WTC11 (cell line): ENCODE data around the gene ZNF273. TPM values are rescaled to one million over a fixed set of nuclear protein-coding genes. Genes with fewer than 3 reads are reported as not detected.

Experiments used
- ATAC-seq: fragments of 200-7000 bp; cut with Tn5 transposase; 2 replicates; pipeline ENCODE4 v1.10.0; 2021; ENCODE audit warnings: mild to moderate bottlenecking, moderate library complexity
- CTCF ChIA-PET: fragments of 300-600 bp; sonication (Branson Sonifier 250); formaldehyde crosslinking; loops from one replicate; lab custom pipeline; 2021; ENCODE audit warnings: antibody characterized with exemption; lab: Charles Lee
- POLR2A ChIA-PET: fragments of 350-600 bp; sonication (Branson Sonifier 250); formaldehyde crosslinking; loops from one replicate; lab custom pipeline; 2021; ENCODE audit warnings: antibody characterized with exemption; lab: Charles Lee
- DNase-seq: peaks from one replicate; pipeline ENCODE4 v3.0.0; 2021; ENCODE audit warnings: low spot score
- H3K27ac Mint-ChIP-seq: 2 replicates; pipeline ENCODE4 v1.8.0; 2021; ENCODE audit warnings: mixed read lengths
- H3K27me3 Mint-ChIP-seq: 2 replicates; pipeline ENCODE4 v1.8.0; 2021; ENCODE audit warnings: low read depth, mild to moderate bottlenecking, moderate library complexity, mixed read lengths
- H3K36me3 Mint-ChIP-seq: 2 replicates; pipeline ENCODE4 v1.8.0; 2021; ENCODE audit warnings: mixed read lengths
- H3K4me1 Mint-ChIP-seq: 2 replicates; pipeline ENCODE4 v1.8.0; 2022; ENCODE audit warnings: mixed read lengths
- H3K4me3 Mint-ChIP-seq: 2 replicates; pipeline ENCODE4 v1.8.0; 2021; ENCODE audit warnings: mild to moderate bottlenecking, moderate library complexity, mixed read lengths
- H3K9me3 Mint-ChIP-seq: 2 replicates; pipeline ENCODE4 v1.8.0; 2021; ENCODE audit warnings: mixed read lengths
- CBFB ChIP-seq: sonication (generic); formaldehyde crosslinking; IDR thresholded peaks from 2 replicates; pipeline ENCODE4 v1.8.1; 2022; ENCODE audit warnings: mild to moderate bottlenecking, low read depth, missing genetic modification reagents
- CREB1 ChIP-seq: sonication (generic); formaldehyde crosslinking; IDR thresholded peaks from 2 replicates; pipeline ENCODE4 v1.8.0; 2023; ENCODE audit warnings: mild to moderate bottlenecking, missing genetic modification reagents
- ETV6 ChIP-seq: sonication (generic); formaldehyde crosslinking; IDR thresholded peaks from 2 replicates; pipeline ENCODE4 v1.8.1; 2022; ENCODE audit warnings: mild to moderate bottlenecking, missing genetic modification reagents
- FOXP1 ChIP-seq: sonication (generic); formaldehyde crosslinking; IDR thresholded peaks from 2 replicates; pipeline ENCODE4 v1.8.0; 2022; ENCODE audit warnings: missing genetic modification reagents, mild to moderate bottlenecking, moderate library complexity, borderline replicate concordance
- IRF2 ChIP-seq: sonication (generic); formaldehyde crosslinking; IDR thresholded peaks from 2 replicates; pipeline ENCODE4 v1.8.0; 2022; ENCODE audit warnings: low read depth, missing genetic modification reagents, borderline replicate concordance
- JUN ChIP-seq: sonication (generic); formaldehyde crosslinking; IDR thresholded peaks from 2 replicates; pipeline ENCODE4 v1.8.0; 2023; ENCODE audit warnings: mild to moderate bottlenecking, missing genetic modification reagents
- NFATC4 ChIP-seq: fragments of 250-450 bp; sonication (Bioruptor Pico); IDR thresholded peaks from 2 replicates; pipeline ENCODE4 v1.9.0; 2021; ENCODE audit warnings: mild to moderate bottlenecking
- NR3C1 ChIP-seq: sonication (generic); formaldehyde crosslinking; conservative IDR thresholded peaks from 2 replicates; pipeline ENCODE4 v1.8.1; 2023; ENCODE audit warnings: low read depth, mild to moderate bottlenecking, missing genetic modification reagents
- PRRX2 ChIP-seq: fragments of 250-450 bp; sonication (Bioruptor Pico); IDR thresholded peaks from 2 replicates; pipeline ENCODE4 v1.8.0; 2021; ENCODE audit warnings: mild to moderate bottlenecking
- RORB ChIP-seq: fragments of 250-450 bp; sonication (Bioruptor Pico); IDR thresholded peaks from 2 replicates; pipeline ENCODE4 v1.9.0; 2021; ENCODE audit warnings: mild to moderate bottlenecking
- TEAD1 ChIP-seq: sonication (generic); formaldehyde crosslinking; IDR thresholded peaks from 2 replicates; pipeline ENCODE4 v1.8.0; 2022; ENCODE audit warnings: mild to moderate bottlenecking, missing genetic modification reagents
- TP53 ChIP-seq: sonication (generic); formaldehyde crosslinking; IDR thresholded peaks from 2 replicates; pipeline ENCODE4 v1.8.1; 2023; ENCODE audit warnings: mild to moderate bottlenecking, missing genetic modification reagents
- ZBTB21 ChIP-seq: sonication (generic); formaldehyde crosslinking; IDR thresholded peaks from 2 replicates; pipeline ENCODE4 v1.8.1; 2023; ENCODE audit warnings: mild to moderate bottlenecking, missing genetic modification reagents, borderline replicate concordance
- ZNF121 ChIP-seq: sonication (generic); formaldehyde crosslinking; IDR thresholded peaks from 2 replicates; pipeline ENCODE4 v1.8.0; 2023; ENCODE audit warnings: missing genetic modification reagents
- ZNF232 ChIP-seq: sonication (generic); formaldehyde crosslinking; IDR thresholded peaks from 2 replicates; pipeline ENCODE4 v1.8.0; 2022; ENCODE audit warnings: mild to moderate bottlenecking, missing genetic modification reagents
- ZNF671 ChIP-seq: fragments of 250-450 bp; sonication (Bioruptor Pico); IDR thresholded peaks from 2 replicates; pipeline ENCODE4 v1.8.0; 2021; ENCODE audit warnings: mild to moderate bottlenecking
- total RNA-seq: library from RNA; stranded (reverse); gene quantifications from 3 replicates; pipeline ENCODE4 v1.2.3, GENCODE V29; 2021
- TF ChIP-seq, protein P1 (sequence below): fragments of 250-450 bp; sonication (Bioruptor Pico); IDR thresholded peaks from 2 replicates; pipeline ENCODE4 v2.1.2; 2022; ENCODE audit warnings: mild to moderate bottlenecking, moderate library complexity
- TF ChIP-seq, protein P2 (sequence below): fragments of 250-450 bp; sonication (Bioruptor Pico); IDR thresholded peaks from 2 replicates; pipeline ENCODE4 v1.8.0; 2021; ENCODE audit warnings: mild to moderate bottlenecking
- TF ChIP-seq, protein P3 (sequence below): fragments of 250-450 bp; sonication (Bioruptor Pico); IDR thresholded peaks from 2 replicates; pipeline ENCODE4 v1.9.0; 2021; ENCODE audit warnings: mild to moderate bottlenecking
- TF ChIP-seq, protein P4 (sequence below): sonication (generic); formaldehyde crosslinking; IDR thresholded peaks from 2 replicates; pipeline ENCODE4 v1.8.0; 2022; ENCODE audit warnings: missing genetic modification reagents

ZNF273 gene
- total RNA-seq, 1 experiment from 2014 or later, result 12.1 TPM

DNA sequence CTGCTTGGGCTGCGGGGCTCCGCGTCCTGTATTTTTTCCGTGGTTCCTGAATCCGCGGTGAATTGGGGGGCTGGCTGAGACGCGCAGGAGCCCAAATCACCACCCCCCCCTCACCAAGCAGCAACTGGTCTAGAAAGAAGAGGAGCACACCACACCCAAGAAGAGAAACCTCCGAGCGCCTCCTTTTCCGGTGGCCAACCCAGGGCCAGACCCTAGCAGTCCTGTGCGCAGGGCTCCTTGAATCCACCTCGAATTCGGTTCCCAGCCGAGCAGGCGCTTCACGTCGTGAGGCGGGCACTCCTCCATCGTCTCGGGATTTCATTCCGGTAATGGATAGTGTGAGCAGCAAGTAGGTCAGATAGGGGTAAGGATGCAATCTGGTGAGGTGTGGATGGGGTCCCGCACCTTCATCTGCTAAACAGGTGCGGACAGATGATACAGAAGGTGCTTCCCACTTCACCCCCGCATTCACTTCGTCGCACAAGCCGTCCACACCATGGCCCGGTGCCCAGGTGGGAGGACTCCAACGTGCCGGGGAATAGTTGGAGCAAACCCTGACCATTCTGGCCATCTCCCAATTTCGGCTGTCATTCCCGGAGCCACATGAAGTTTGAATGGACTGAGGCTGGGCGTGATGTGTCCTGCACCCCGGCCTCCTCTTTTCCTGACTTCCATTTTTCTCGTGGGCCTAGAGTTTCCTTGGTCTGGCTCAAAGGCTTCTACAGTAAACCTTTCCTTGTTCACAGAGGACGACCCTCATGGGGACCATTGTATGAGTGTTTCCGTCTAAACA is 19.8 kb upstream of the ZNF273 start:
- H3K4me3 Mint-ChIP-seq, result no peak overlapping the region
- DNase-seq (no peak), ATAC-seq (no peak)
- H3K4me1 Mint-ChIP-seq, result peaks cover 2% of the 10 kb centered on the region; the same call in 1 of the 2 replicates
- CTCF ChIA-PET, result no interaction called here
- no peak overlapping the region for H3K27ac Mint-ChIP-seq
- H3K27me3 Mint-ChIP-seq, result peaks cover 45% of the 10 kb centered on the region
- peaks cover 32% of the 10 kb centered on the region for H3K9me3 Mint-ChIP-seq
- H3K36me3 Mint-ChIP-seq, result peaks cover 14% of the 10 kb centered on the region
- no peak for TF ChIP-seq JUN (CRISPR knock-in tag)
- TF ChIP-seq NFATC4 (CRISPR knock-in tag), result no peak
- TF ChIP-seq, protein P1, sequence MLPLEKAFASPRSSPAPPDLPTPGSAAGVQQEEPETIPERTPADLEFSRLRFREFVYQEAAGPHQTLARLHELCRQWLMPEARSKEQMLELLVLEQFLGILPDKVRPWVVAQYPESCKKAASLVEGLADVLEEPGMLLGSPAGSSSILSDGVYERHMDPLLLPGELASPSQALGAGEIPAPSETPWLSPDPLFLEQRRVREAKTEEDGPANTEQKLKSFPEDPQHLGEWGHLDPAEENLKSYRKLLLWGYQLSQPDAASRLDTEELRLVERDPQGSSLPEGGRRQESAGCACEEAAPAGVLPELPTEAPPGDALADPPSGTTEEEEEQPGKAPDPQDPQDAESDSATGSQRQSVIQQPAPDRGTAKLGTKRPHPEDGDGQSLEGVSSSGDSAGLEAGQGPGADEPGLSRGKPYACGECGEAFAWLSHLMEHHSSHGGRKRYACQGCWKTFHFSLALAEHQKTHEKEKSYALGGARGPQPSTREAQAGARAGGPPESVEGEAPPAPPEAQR (CRISPR knock-in tag), result no peak
- TF ChIP-seq, protein P2, sequence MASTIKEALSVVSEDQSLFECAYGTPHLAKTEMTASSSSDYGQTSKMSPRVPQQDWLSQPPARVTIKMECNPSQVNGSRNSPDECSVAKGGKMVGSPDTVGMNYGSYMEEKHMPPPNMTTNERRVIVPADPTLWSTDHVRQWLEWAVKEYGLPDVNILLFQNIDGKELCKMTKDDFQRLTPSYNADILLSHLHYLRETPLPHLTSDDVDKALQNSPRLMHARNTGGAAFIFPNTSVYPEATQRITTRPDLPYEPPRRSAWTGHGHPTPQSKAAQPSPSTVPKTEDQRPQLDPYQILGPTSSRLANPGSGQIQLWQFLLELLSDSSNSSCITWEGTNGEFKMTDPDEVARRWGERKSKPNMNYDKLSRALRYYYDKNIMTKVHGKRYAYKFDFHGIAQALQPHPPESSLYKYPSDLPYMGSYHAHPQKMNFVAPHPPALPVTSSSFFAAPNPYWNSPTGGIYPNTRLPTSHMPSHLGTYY (CRISPR knock-in tag), result no peak
- no peak for TF ChIP-seq TEAD1 (CRISPR knock-in tag)
- TF ChIP-seq RORB (CRISPR knock-in tag), result no peak
- no peak for TF ChIP-seq PRRX2 (CRISPR knock-in tag)
- no peak for TF ChIP-seq ETV6
- POLR2A ChIA-PET, result no interaction called here

DNA sequence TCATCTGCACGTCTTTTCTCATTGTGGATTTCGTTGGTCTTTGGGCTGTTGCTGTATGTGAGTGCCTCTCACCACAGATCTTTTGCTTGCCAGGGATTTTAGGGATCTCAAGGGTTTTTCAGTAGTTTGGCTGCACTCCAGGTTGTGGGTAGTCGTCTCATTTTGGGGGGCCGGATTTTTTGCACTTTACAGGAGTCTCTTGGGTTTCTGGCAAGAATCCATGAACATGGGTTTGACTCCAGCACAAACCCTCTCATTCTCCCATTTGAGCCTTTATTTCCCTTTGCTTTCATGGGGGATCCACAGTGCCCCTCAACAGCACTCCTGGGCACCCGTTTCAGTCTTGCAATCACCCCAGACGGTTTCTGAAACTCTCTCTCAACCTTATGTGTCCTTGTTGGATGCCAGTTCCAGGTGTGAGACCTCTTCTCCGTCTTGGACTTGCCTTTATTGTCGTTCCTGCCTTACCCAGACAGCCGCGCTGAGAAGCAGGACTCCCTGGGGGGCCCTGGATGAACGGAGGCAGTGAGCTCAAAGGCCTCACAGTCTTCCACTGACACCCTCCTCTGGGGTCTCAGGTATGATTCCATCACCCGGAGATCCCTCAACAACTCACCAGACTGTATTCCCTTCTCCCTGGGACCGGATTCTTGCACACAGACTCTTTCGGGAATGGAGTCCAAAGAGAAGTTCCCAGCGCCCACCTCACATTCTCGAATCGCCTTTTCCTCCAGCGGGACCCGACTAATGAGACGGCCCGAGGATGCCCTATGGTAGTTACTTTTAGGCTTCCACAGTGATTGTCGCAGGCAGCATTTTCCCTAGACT is 18.8 kb upstream of the ZNF273 start:
- CTCF ChIA-PET, result no interaction called here
- TF ChIP-seq TP53 (CRISPR knock-in tag), result no peak
- H3K4me1 Mint-ChIP-seq, result peaks cover 5% of the 10 kb centered on the region; the same call in 1 of the 2 replicates
- no peak overlapping the region for H3K4me3 Mint-ChIP-seq
- H3K27me3 Mint-ChIP-seq, result peaks cover 44% of the 10 kb centered on the region
- no peak for DNase-seq
- POLR2A ChIA-PET, result no interaction called here
- peaks cover 8% of the 10 kb centered on the region for H3K36me3 Mint-ChIP-seq
- ATAC-seq, result no peak
- H3K9me3 Mint-ChIP-seq, result peaks cover 28% of the 10 kb centered on the region
- no peak overlapping the region for H3K27ac Mint-ChIP-seq

DNA sequence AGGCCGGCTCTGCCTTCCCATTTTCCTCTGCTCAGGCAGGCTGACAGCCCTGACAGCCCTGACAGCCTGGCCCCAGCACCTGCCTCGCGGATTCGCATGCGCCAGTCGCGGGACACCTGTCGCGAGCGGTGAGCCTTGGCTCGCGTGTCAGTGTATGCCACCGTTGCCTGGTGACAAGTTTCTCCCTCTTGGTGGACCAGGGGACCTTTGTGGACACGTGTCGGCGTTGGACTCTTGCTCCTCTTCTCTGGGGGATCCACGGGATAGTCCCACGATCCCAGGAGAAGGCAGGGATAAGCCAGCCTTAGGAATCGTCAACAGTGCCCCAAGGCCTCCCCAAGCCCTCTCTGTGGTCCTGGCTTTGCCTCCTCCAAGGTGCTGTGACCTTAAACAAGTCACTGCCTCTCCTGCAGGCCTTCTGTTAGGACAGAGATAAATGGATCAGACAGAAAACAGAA is 18.1 kb upstream of the ZNF273 start:
- DNase-seq (no peak), ATAC-seq (no peak)
- ChIA-PET POLR2A (no interaction called here), CTCF (no interaction called here)
- no peak overlapping the region for H3K4me3 Mint-ChIP-seq
- H3K4me1 Mint-ChIP-seq, result peaks cover 5% of the 10 kb centered on the region; the same call in 1 of the 2 replicates
- peaks cover 27% of the 10 kb centered on the region for H3K9me3 Mint-ChIP-seq
- H3K27me3 Mint-ChIP-seq, result peaks cover 50% of the 10 kb centered on the region
- no peak overlapping the region for H3K27ac Mint-ChIP-seq
- H3K36me3 Mint-ChIP-seq, result peaks cover 8% of the 10 kb centered on the region
- TF ChIP-seq, protein P3, sequence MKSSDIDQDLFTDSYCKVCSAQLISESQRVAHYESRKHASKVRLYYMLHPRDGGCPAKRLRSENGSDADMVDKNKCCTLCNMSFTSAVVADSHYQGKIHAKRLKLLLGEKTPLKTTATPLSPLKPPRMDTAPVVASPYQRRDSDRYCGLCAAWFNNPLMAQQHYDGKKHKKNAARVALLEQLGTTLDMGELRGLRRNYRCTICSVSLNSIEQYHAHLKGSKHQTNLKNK, result no peak
- TF ChIP-seq, protein P2 (CRISPR knock-in tag), result no peak
- TF ChIP-seq ZNF671 (CRISPR knock-in tag) (no peak), NR3C1 (no peak), FOXP1 (no peak), ZNF121 (no peak), ZNF232 (no peak), IRF2 (no peak), CREB1 (CRISPR knock-in tag) (no peak), CBFB (no peak), RORB (CRISPR knock-in tag) (no peak), ZBTB21 (CRISPR knock-in tag) (no peak)
- TF ChIP-seq, protein P4, sequence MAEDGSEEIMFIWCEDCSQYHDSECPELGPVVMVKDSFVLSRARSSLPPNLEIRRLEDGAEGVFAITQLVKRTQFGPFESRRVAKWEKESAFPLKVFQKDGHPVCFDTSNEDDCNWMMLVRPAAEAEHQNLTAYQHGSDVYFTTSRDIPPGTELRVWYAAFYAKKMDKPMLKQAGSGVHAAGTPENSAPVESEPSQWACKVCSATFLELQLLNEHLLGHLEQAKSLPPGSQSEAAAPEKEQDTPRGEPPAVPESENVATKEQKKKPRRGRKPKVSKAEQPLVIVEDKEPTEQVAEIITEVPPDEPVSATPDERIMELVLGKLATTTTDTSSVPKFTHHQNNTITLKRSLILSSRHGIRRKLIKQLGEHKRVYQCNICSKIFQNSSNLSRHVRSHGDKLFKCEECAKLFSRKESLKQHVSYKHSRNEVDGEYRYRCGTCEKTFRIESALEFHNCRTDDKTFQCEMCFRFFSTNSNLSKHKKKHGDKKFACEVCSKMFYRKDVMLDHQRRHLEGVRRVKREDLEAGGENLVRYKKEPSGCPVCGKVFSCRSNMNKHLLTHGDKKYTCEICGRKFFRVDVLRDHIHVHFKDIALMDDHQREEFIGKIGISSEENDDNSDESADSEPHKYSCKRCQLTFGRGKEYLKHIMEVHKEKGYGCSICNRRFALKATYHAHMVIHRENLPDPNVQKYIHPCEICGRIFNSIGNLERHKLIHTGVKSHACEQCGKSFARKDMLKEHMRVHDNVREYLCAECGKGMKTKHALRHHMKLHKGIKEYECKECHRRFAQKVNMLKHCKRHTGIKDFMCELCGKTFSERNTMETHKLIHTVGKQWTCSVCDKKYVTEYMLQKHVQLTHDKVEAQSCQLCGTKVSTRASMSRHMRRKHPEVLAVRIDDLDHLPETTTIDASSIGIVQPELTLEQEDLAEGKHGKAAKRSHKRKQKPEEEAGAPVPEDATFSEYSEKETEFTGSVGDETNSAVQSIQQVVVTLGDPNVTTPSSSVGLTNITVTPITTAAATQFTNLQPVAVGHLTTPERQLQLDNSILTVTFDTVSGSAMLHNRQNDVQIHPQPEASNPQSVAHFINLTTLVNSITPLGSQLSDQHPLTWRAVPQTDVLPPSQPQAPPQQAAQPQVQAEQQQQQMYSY (CRISPR knock-in tag), result no peak
